ENCODE results near the gene DCLK3. TPM values are rescaled to one million over a fixed set of nuclear protein-coding genes. Genes with fewer than 3 reads are reported as not detected.

DCLK3 gene
- total RNA-seq, 1 experiment from 2014 or later, result 1.4 TPM

- no peak overlapping the region for H2BK120ac ChIP-seq (ENCODE audit: low read depth, low read length, poor library complexity, severe bottlenecking)
- WGBS (ENCODE audit: extremely low coverage, insufficient read length, low lambda C conversion rate), result no CpG with 5 or more reads among the region's 3 CpGs
- no peak overlapping the region for H4K5ac ChIP-seq (ENCODE audit: insufficient read length, low read depth, low read length)
- Mint-ChIP-seq H3K4me3 (no peak overlapping the region), H3K4me1 (no peaks in the 10 kb centered on the region), H3K27ac (no peak overlapping the region), H3K36me3 (ENCODE audit: insufficient read depth in 1 of 3, low read depth in 3 of 3) (no peaks in the 10 kb centered on the region), H3K9me3 (no peaks in the 10 kb centered on the region), H3K27me3 (ENCODE audit: low read depth) (peaks cover 13% of the 10 kb centered on the region)
- H3K4me1 ChIP-seq (ENCODE audit: insufficient read depth, low read length), result no peaks in the 10 kb centered on the region
- no peak overlapping the region for H3T11ph ChIP-seq (ENCODE audit: low read length)
- H3K14ac ChIP-seq (ENCODE audit: insufficient read depth, low read length), result no peak overlapping the region
- no peak for DNase-seq
- no peaks in the 10 kb centered on the region for H3K23me2 ChIP-seq (ENCODE audit: insufficient read length, low read depth, low read length, poor library complexity, severe bottlenecking)
- H3K79me1 ChIP-seq (ENCODE audit: insufficient read depth, low read depth, low read length, poor library complexity, severe bottlenecking), result no peaks in the 10 kb centered on the region
- no peak overlapping the region for H3K18ac ChIP-seq (ENCODE audit: insufficient read length, low read depth, low read length)
- no peak overlapping the region for H4K91ac ChIP-seq (ENCODE audit: insufficient read length, low read depth, low read length)
- H2BK12ac ChIP-seq (ENCODE audit: insufficient read length, low read depth, low read length), result no peak overlapping the region
- H3K9ac ChIP-seq (ENCODE audit: extremely low read depth, insufficient read length, low read length), result no peak overlapping the region
- no peak overlapping the region for H3K23ac ChIP-seq (ENCODE audit: insufficient read length, low read depth, low read length)
- H2AK5ac ChIP-seq (ENCODE audit: insufficient read length, low read length), result no peak overlapping the region
- no peak for TF ChIP-seq CTCF (conservative IDR thresholded peaks at IDR 0.05)
- H2BK5ac ChIP-seq (ENCODE audit: insufficient read length, low read length), result no peak overlapping the region
- no peaks in the 10 kb centered on the region for H3K27me3 ChIP-seq (ENCODE audit: insufficient read depth, low read length)
- no peaks in the 10 kb centered on the region for H3K79me2 ChIP-seq (ENCODE audit: insufficient read depth, low read length)
- H3K9me3 ChIP-seq (ENCODE audit: control insufficient read depth, low read depth, low read length), result no peaks in the 10 kb centered on the region
- H2AFZ ChIP-seq (ENCODE audit: low read length), result no peak overlapping the region
- no peak overlapping the region for H2BK15ac ChIP-seq (ENCODE audit: low read depth, low read length)
- H2BK20ac ChIP-seq (ENCODE audit: low read depth, low read length, poor library complexity, severe bottlenecking), result no peak overlapping the region
- H4K20me1 ChIP-seq (ENCODE audit: control insufficient read depth, insufficient read depth, insufficient read length), result no peaks in the 10 kb centered on the region
- no peak overlapping the region for H3K56ac ChIP-seq (ENCODE audit: insufficient read length, low read depth, low read length)
- no peak overlapping the region for H3K4ac ChIP-seq (ENCODE audit: low read depth, low read length)
- no peak overlapping the region for H3K27ac ChIP-seq (ENCODE audit: insufficient read length, low read depth, low read length)
- no peak overlapping the region for H3K4me2 ChIP-seq (ENCODE audit: insufficient read depth, insufficient read length, low read length)
- H4K8ac ChIP-seq (replicated peaks; ENCODE audit: insufficient read length, low read depth, low read length), result no peak overlapping the region
Measured at GRCh38 chr3:36786921-36787890, 22.9 kb upstream of the DCLK3 start.

Data from H9 (cell line).